ENCODE data around the gene OR10H1.
"Not testable (repeated sequence)": the region's sequence is repeated elsewhere in the genome, so short reads cannot be mapped to it uniquely, and the experiment has no call there.

OR10H1 gene

DNA sequence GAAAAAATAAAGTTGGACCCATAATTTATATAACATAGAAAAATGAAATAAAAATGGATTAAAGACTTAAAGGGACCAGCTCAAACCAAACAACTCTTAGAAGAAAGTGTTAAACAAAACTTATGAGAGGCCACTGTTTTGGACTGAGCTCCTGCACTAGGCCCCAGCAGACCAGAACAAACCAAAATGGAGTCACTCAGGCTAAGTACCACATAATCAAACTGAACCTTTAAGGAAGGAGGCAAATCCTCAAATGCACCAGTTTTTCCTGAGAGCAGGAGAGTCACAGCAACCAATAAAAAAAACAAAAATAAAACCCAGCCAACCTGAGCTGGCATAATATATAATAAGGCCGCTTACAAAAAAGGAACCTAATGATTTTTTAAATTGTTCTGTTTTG lies 10.3 kb upstream of the OR10H1 start:
- Histone ChIP-seq H3K4me3 (ENCODE audit: low read depth in 1 of 2, low read length in 2 of 2) (no peak overlapping the region), H3K4me1 (ENCODE audit: insufficient read depth, low read length) (no peaks in the 10 kb centered on the region), H3K9me3 (ENCODE audit: low read length) (no peaks in the 10 kb centered on the region), H3K9ac (ENCODE audit: low read length) (no peak overlapping the region), H3K27ac (ENCODE audit: low read depth, low read length) (no peak overlapping the region), H3K27me3 (ENCODE audit: control insufficient read depth in 1 of 2, insufficient read depth in 2 of 2, low read length in 2 of 2) (no peaks in the 10 kb centered on the region), H3K36me3 (ENCODE audit: insufficient read depth, low read length) (no peaks in the 10 kb centered on the region)

GRCh38 chr19:15820646-15821045 lies 5.2 kb upstream of the OR10H1 start:
- Histone ChIP-seq H3K4me3 (ENCODE audit: low read depth in 1 of 2, low read length in 2 of 2) (no peak overlapping the region), H3K4me1 (ENCODE audit: insufficient read depth, low read length) (no peaks in the 10 kb centered on the region), H3K36me3 (ENCODE audit: insufficient read depth, low read length) (no peaks in the 10 kb centered on the region), H3K27me3 (ENCODE audit: control insufficient read depth in 1 of 2, insufficient read depth in 2 of 2, low read length in 2 of 2) (no peaks in the 10 kb centered on the region), H3K27ac (ENCODE audit: low read depth, low read length) (no peak overlapping the region), H3K9me3 (ENCODE audit: low read length) (no peaks in the 10 kb centered on the region), H3K9ac (ENCODE audit: low read length) (no peak overlapping the region)

DNA sequence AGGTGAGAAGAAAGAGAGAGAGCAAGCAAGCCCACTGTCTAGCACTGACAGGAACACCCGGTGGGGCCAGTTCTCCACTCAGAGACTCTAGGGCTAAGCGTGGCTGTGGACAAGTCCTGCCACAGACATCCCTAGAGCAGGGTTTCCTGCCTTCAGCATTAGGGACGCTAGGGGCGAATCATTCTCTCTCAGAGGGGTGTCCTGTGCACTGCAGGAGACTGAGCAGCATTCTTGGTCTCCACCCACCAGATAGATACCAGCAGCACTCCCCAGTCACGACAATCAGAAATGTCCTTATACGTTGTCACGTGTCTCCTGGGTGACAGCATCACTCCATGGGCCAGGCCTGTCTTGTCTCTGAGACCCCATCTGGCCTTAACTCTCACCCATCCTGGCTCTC lies 1.5 kb downstream of the OR10H1 start:
- H3K27me3 ChIP-seq (ENCODE audit: control insufficient read depth in 1 of 2, insufficient read depth in 2 of 2, low read length in 2 of 2): peaks cover 0 to 6% of the 10 kb centered on the region in 2 donors
- H3K9ac ChIP-seq (ENCODE audit: low read length): no peak overlapping the region
- no peaks in the 10 kb centered on the region for H3K9me3 ChIP-seq (ENCODE audit: low read length)
- no peaks in the 10 kb centered on the region for H3K4me1 ChIP-seq (ENCODE audit: insufficient read depth, low read length)
- H3K36me3 ChIP-seq (ENCODE audit: insufficient read depth, low read length): no peaks in the 10 kb centered on the region
- H3K27ac ChIP-seq (ENCODE audit: low read depth, low read length): no peak overlapping the region
- H3K4me3 ChIP-seq (ENCODE audit: low read depth in 1 of 2, low read length in 2 of 2): no peak overlapping the region

- H3K36me3 ChIP-seq (ENCODE audit: insufficient read depth, low read length): no peaks in the 10 kb centered on the region
- H3K27me3 ChIP-seq (ENCODE audit: control insufficient read depth in 1 of 2, insufficient read depth in 2 of 2, low read length in 2 of 2): peaks cover 0 to 6% of the 10 kb centered on the region in 2 donors
- no peak overlapping the region for H3K4me3 ChIP-seq (ENCODE audit: low read depth in 1 of 2, low read length in 2 of 2)
- H3K4me1 ChIP-seq (ENCODE audit: insufficient read depth, low read length): no peaks in the 10 kb centered on the region
- no peaks in the 10 kb centered on the region for H3K9me3 ChIP-seq (ENCODE audit: low read length)
- H3K9ac ChIP-seq (ENCODE audit: low read length): no peak overlapping the region
- H3K27ac ChIP-seq (ENCODE audit: low read depth, low read length): no peak overlapping the region
These were observed 3.3 kb downstream of the OR10H1 start for GRCh38 chr19:15812060-15812722.

DNA sequence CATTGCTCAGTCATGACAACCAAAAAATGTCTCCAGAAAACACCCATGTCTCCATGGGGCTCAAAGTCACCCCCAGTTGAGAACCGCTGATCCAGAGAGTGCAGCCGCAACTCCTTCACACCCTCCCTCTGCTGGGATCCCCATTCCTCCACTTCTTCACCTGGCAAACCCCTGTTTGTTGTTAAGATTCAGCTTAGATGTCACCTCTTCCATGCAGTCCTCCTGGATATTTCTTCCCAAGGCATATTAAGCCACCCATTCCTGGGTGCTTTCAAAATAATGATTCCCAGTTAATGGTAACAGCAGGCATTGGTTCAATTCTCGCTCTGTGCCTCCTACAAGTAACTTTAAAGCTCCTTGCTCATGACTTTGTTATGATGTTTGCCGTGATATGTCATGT lies 4.0 kb downstream of the OR10H1 start:
- Histone ChIP-seq H3K27ac (ENCODE audit: low read depth, low read length) (no peak overlapping the region), H3K27me3 (ENCODE audit: control insufficient read depth in 1 of 2, insufficient read depth in 2 of 2, low read length in 2 of 2) (peaks cover 0 to 6% of the 10 kb centered on the region in 2 donors), H3K9me3 (ENCODE audit: low read length) (no peaks in the 10 kb centered on the region), H3K36me3 (ENCODE audit: insufficient read depth, low read length) (no peaks in the 10 kb centered on the region), H3K4me3 (ENCODE audit: low read depth in 1 of 2, low read length in 2 of 2) (no peak overlapping the region), H3K4me1 (ENCODE audit: insufficient read depth, low read length) (no peaks in the 10 kb centered on the region), H3K9ac (ENCODE audit: low read length) (no peak overlapping the region)

DNA sequence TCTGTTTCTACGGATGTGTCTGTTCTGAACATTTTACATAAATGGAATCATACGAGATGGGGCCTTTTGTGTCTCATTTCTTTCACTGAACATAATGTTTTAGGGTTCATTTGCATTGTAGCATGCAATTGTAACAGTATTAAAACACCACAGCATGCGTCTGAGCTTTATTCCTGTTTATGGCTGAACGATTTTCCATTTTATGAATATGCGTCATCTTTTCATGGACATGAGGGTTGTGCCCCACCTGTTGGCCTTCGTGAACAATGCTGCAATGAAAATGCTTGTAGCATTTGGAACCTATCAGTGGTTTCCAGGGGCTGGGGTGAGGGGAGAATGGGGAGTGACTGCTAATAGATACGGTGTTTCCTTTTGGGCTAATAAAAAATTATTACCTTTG lies 5.1 kb downstream of the OR10H1 start:
- Histone ChIP-seq H3K27ac (ENCODE audit: low read depth, low read length) (no peak overlapping the region), H3K9me3 (ENCODE audit: low read length) (no peaks in the 10 kb centered on the region), H3K9ac (ENCODE audit: low read length) (no peak overlapping the region), H3K4me1 (ENCODE audit: insufficient read depth, low read length) (no peaks in the 10 kb centered on the region), H3K4me3 (ENCODE audit: low read depth in 1 of 2, low read length in 2 of 2) (no peak overlapping the region), H3K27me3 (ENCODE audit: control insufficient read depth in 1 of 2, insufficient read depth in 2 of 2, low read length in 2 of 2) (peaks cover 0 to 6% of the 10 kb centered on the region in 2 donors), H3K36me3 (ENCODE audit: insufficient read depth, low read length) (no peaks in the 10 kb centered on the region)

DNA sequence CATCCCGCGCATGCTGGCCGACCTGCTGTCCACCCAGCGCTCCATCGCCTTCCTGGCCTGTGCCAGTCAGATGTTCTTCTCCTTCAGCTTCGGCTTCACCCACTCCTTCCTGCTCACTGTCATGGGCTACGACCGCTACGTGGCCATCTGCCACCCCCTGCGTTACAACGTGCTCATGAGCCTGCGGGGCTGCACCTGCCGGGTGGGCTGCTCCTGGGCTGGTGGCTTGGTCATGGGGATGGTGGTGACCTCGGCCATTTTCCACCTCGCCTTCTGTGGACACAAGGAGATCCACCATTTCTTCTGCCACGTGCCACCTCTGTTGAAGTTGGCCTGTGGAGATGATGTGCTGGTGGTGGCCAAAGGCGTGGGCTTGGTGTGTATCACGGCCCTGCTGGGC lies 21.2 kb downstream of the OR10H1 start:
- not testable (repeated sequence) for H3K9ac ChIP-seq (ENCODE audit: low read length); H3K9me3 ChIP-seq (ENCODE audit: low read length); H3K4me1 ChIP-seq (ENCODE audit: insufficient read depth, low read length); H3K4me3 ChIP-seq (ENCODE audit: low read depth in 1 of 2, low read length in 2 of 2); H3K36me3 ChIP-seq (ENCODE audit: insufficient read depth, low read length); H3K27ac ChIP-seq (ENCODE audit: low read depth, low read length); H3K27me3 ChIP-seq (ENCODE audit: control insufficient read depth in 1 of 2, insufficient read depth in 2 of 2, low read length in 2 of 2)

GRCh38 chr19:15790096-15790495 lies 25.4 kb downstream of the OR10H1 start:
- no peaks in the 10 kb centered on the region for H3K9me3 ChIP-seq (ENCODE audit: low read length)
- H3K9ac ChIP-seq (ENCODE audit: low read length): no peak overlapping the region
- H3K4me1 ChIP-seq (ENCODE audit: insufficient read depth, low read length): no peaks in the 10 kb centered on the region
- H3K36me3 ChIP-seq (ENCODE audit: insufficient read depth, low read length): no peaks in the 10 kb centered on the region
- H3K4me3 ChIP-seq (ENCODE audit: low read depth in 1 of 2, low read length in 2 of 2): no peak overlapping the region
- peaks cover 0 to 5% of the 10 kb centered on the region in 2 donors for H3K27me3 ChIP-seq (ENCODE audit: control insufficient read depth in 1 of 2, insufficient read depth in 2 of 2, low read length in 2 of 2)
- H3K27ac ChIP-seq (ENCODE audit: low read depth, low read length): no peak overlapping the region

DNA sequence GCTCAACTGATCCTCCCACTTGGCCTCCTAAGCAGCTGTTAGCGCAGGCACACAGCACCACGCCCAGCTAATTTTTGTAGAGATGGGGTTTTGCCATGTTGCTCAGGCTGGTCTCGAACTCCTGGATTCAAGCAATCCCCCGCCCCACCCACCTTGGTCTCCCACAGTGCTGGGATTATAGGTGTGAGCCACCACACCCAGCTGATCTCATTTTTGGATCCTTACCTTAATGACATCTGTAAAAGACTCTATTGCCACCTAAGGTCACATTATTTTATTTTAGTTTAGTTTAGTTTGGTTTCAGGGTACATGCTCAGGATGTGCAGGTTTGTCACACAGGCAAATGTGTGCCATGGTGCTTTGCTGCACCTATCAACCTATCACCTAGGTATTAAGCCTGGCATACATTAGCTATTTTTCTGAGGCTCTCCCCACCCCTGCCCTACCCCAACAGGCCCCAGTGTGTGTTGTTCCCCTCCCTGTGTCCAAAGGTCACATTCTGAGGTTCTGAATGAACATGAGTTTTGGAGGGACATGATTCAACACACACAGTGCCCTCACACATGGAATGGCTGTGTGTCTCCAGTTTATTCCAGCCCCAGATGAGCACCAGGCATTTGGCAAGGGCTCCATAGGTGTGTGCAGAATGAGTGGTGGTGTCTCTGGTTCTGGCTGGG lies 26.7 kb downstream of the OR10H1 start:
- Histone ChIP-seq H3K36me3 (ENCODE audit: insufficient read depth, low read length) (no peaks in the 10 kb centered on the region), H3K27me3 (ENCODE audit: control insufficient read depth in 1 of 2, insufficient read depth in 2 of 2, low read length in 2 of 2) (peaks cover 0 to 5% of the 10 kb centered on the region in 2 donors), H3K4me3 (ENCODE audit: low read depth in 1 of 2, low read length in 2 of 2) (no peak overlapping the region), H3K9ac (ENCODE audit: low read length) (no peak overlapping the region), H3K9me3 (ENCODE audit: low read length) (no peaks in the 10 kb centered on the region), H3K27ac (ENCODE audit: low read depth, low read length) (no peak overlapping the region), H3K4me1 (ENCODE audit: insufficient read depth, low read length) (no peaks in the 10 kb centered on the region)

- no peak within 1 kb of the TSS for H3K4me3 ChIP-seq (ENCODE audit: low read depth in 1 of 2, low read length in 2 of 2)
- H3K4me1 ChIP-seq (ENCODE audit: insufficient read depth, low read length): no peaks in the 10 kb centered on the region
- H3K9ac ChIP-seq (ENCODE audit: low read length): no peak within 1 kb of the TSS
- H3K27ac ChIP-seq (ENCODE audit: low read depth, low read length): no peak within 1 kb of the TSS
- H3K9me3 ChIP-seq (ENCODE audit: low read length): no peaks in the 10 kb centered on the region
- H3K27me3 ChIP-seq (ENCODE audit: control insufficient read depth in 1 of 2, insufficient read depth in 2 of 2, low read length in 2 of 2): peaks cover 0 to 5% of the 10 kb centered on the region in 2 donors
- no peaks in the 10 kb centered on the region for H3K36me3 ChIP-seq (ENCODE audit: insufficient read depth, low read length)
These were observed 27.8 kb downstream of the OR10H1 start, which contains the start of gene OR10H5 for GRCh38 chr19:15787611-15788155. TSS of gene OR10H5 (plus strand) at chr19:15787661. CDS start at chr19:15794049, 6,388 bp downstream.

DNA sequence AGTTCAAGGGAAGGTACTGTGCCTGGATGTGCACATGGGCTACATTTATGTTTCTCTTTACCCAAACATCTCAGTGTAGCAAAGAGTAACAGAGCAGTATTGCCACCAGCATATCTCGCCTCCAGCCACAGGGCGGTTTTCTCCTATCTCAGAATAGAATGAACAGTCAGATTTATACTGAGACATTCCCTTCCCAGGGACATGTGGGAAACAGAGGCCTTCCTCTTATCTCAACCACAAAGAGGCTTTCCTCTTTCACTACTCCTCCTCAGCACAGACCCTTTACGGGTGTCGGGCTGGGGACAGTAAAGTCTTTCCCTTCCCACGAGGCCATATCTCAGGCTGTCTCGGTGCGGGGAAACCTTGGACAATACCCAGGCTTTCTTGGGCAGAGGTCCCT lies 32.6 kb downstream of the OR10H1 start:
- not testable (repeated sequence) for H3K9me3 ChIP-seq (ENCODE audit: low read length); H3K36me3 ChIP-seq (ENCODE audit: insufficient read depth, low read length); H3K27me3 ChIP-seq (ENCODE audit: control insufficient read depth in 1 of 2, insufficient read depth in 2 of 2, low read length in 2 of 2); H3K27ac ChIP-seq (ENCODE audit: low read depth, low read length); H3K4me3 ChIP-seq (ENCODE audit: low read depth in 1 of 2, low read length in 2 of 2); H3K9ac ChIP-seq (ENCODE audit: low read length)
- H3K4me1 ChIP-seq (ENCODE audit: insufficient read depth, low read length): peaks cover 24% of the 10 kb centered on the region

GRCh38 chr19:15782211-15782610 lies 33.3 kb downstream of the OR10H1 start:
- H3K9ac ChIP-seq (ENCODE audit: low read length): no peak overlapping the region
- no peaks in the 10 kb centered on the region for H3K27me3 ChIP-seq (ENCODE audit: control insufficient read depth in 1 of 2, insufficient read depth in 2 of 2, low read length in 2 of 2)
- no peaks in the 10 kb centered on the region for H3K9me3 ChIP-seq (ENCODE audit: low read length)
- peaks cover 24% of the 10 kb centered on the region for H3K4me1 ChIP-seq (ENCODE audit: insufficient read depth, low read length)
- H3K36me3 ChIP-seq (ENCODE audit: insufficient read depth, low read length): no peaks in the 10 kb centered on the region
- H3K27ac ChIP-seq (ENCODE audit: low read depth, low read length): no peak overlapping the region
- H3K4me3 ChIP-seq (ENCODE audit: low read depth in 1 of 2, low read length in 2 of 2): no peak overlapping the region
